Stomach (tissue), 4 donors: ENCODE results near the gene CMKLR1.

Experiments used
- CTCF ChIP-seq, 7 experiments: fragments of 450-650 bp in 4 of 7; fragments of 200-600 bp in 3 of 7; sonication (generic) in 3 of 7; IDR thresholded peaks; one replicate each; pipeline ENCODE4 v1.5.1; 2016 to 2019; ENCODE audit warnings: antibody characterized with exemption in 7 of 7, control low read depth in 2 of 7, mild to moderate bottlenecking in 1 of 7
- POLR2A ChIP-seq, 4 donors: fragments of 450-650 bp; IDR thresholded peaks; one replicate each; pipeline ENCODE4 v1.6.1; 2016; ENCODE audit warnings: antibody characterized with exemption in 4 of 4, control low read depth in 2 of 4, mild to moderate bottlenecking in 1 of 4, moderate library complexity in 1 of 4
- POLR2AphosphoS5 ChIP-seq, 3 donors: sonication (generic); formaldehyde crosslinking; IDR thresholded peaks; one replicate each; pipeline ENCODE4 v1.6.1; 2016; ENCODE audit warnings: antibody characterized with exemption in 3 of 3

DNA sequence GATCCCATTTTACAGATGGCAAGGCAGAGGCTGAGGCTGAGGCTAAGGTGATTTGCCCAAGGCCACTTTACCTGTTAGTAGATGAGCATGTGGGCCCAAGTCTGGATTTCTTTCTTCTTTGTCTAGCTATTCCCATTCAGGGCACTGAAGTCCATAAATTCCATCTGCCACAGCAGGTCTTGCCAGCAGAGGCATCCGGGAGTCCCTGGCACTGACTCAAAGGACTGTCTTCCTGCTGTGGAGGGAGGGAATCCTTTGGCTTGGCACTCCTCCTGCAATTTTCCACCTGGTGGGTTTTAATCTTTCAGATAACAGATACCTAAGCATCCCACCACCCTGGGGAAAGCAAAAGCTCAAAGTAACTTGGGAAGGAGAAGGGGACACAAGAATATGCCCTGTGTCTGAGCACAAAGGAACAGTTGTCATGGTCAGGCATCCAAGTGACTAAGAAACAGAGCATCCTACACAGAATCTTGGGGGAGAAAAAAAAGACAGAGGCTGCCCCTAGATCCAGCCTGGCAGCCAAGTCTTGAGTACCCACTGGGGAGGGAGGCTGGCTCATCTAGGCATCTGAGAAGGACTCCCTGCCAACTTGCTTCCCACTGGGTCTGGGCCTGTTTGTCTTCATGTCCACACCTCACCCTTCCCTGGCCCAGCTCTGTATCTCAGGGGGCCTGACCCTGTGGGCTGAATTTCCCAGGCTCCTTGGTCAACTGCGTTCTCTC is 35.6 kb upstream of the CMKLR1 start:
- TF ChIP-seq CTCF (IDR thresholded peaks at IDR 0.05) (no peak), POLR2A (IDR thresholded peaks at IDR 0.05) (no peak), POLR2AphosphoS5 (IDR thresholded peaks at IDR 0.05) (no peak)
